GM19025 (cell line): Measurements from ENCODE around the gene ACY1.

Experiments used
- ATAC-seq: cut with Tn5 transposase; IDR thresholded peaks from one replicate; pipeline ENCODE4 v1.9.1; 2021; ENCODE audit warnings: mild to moderate bottlenecking, low read depth, moderate library complexity; ENCODE audit not compliant: unreplicated experiment

ACY1 gene

GRCh38 chr3:51945926-51946705 is 37.2 kb upstream of the ACY1 start:
- no peak for ATAC-seq

DNA sequence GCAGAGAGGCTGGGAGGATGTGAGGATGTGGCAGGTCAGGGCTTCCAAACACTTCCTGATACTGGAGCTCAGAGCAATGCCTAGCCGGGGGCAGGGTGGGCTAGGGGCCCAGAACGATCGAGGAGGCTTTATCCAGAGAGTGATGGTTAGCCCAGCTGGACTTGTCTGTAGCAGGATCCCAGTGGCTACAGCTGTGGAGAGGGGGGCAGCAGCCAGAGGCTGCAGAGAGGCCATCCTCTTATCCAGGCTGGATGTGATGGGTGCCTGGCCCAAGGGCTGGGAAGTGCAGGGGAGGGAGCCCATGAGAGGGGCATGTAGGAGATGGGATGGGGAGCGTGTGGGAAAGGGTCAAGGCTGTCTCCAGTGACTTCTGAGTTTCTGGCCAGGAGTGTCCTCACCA is 36.5 kb upstream of the ACY1 start:
- ATAC-seq = no peak

DNA sequence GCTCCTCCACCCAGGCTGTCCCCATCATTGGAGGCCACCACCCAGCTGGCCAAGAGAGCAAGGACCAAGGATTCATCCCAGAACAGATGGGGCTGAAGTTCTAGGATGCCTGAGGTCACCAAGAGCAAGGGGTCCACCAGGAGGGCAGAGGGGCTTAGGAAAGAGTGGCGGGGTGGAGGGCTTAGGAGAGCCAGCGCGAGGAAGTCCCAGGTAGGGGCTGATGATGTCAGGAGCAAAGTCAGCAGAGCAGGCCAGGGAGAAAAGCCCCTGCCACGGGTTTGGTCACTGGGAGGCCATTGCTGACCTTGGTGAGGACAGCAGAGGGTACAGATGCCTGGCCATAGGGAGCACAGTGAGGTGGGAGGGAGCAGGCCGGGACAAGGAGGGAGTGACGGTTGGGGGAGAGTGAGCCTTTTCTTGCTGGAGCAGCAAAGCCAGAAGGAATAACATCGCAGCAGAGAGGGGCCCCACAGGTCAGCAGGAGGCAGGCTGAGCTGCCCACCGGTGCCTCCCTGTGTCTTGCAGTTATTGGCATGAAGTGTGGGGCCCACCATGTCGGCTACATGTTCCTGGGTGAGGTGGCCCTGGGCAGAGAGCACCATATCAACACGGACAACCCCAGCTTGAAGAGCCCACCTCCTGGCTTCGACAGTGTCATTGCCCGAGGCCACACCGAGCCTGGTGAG is 36.0 kb upstream of the ACY1 start:
- no peak for ATAC-seq

DNA sequence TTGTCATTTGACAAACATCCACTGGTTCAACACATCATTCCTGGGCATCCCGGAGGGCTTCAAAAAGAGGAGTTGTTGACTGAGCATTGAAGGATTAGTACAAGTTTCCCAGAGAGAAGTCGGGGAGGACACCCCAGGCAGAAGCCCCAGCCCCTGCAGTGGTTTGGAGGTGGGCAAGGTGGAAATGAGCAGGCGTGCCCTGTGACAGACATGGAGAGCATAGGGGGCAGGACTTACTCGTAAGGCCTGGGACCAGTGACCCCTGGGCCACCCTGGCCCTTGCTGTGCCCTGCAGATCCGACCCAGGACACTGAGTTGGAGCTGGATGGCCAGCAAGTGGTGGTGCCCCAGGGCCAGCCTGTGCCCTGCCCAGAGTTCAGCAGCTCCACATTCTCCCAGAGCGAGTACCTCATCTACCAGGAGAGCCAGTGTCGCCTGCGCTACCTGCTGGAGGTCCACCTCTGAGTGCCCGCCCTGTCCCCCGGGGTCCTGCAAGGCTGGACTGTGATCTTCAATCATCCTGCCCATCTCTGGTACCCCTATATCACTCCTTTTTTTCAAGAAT is 35.2 kb upstream of the ACY1 start:
- no peak for ATAC-seq

GRCh38 chr3:51949121-51949520 is 34.2 kb upstream of the ACY1 start:
- ATAC-seq = no peak

- ATAC-seq = no peak
Observed at GRCh38 chr3:51950899-51951298, 32.4 kb upstream of the ACY1 start.

- ATAC-seq = no peak
Observed at GRCh38 chr3:51953445-51953844, 29.9 kb upstream of the ACY1 start.

DNA sequence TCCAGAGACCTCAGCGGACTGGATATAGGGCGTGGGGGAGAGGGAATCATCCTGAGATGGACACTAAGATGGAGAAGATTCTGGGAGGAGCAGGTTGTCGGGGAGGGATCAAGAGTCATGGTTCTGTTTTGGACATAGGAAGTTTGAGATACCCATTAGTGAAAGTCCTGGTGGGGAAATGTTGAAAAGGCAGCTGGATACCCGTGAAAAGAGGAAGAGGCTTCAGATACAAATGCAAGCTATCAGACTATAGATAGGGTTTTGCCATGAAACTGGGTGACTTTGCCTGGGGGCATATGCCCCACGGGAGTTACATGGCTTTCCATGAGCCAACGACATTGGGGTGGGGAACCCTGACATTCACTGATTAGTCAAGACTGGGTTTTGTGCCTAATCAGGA is 29.2 kb upstream of the ACY1 start:
- no peak for ATAC-seq

DNA sequence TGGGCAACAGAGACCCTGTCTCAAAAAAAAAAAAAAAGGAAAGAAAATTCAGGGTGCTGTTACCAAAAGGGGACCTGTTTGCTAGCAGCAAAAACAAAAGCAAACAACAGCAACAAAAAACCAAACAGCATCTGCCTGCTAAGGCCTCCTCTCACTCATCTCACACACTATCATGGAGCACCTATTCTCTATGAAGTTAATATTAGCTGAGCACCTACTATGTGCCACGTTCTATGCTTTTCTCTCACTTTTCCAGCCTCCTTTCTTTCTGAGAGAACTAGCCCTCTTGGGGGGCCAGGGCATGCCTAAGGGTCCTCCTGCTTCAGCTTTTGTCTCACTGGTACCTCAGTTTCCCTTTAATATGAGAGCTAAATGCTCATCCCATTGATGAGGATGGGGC is 28.6 kb upstream of the ACY1 start:
- ATAC-seq = no peak

DNA sequence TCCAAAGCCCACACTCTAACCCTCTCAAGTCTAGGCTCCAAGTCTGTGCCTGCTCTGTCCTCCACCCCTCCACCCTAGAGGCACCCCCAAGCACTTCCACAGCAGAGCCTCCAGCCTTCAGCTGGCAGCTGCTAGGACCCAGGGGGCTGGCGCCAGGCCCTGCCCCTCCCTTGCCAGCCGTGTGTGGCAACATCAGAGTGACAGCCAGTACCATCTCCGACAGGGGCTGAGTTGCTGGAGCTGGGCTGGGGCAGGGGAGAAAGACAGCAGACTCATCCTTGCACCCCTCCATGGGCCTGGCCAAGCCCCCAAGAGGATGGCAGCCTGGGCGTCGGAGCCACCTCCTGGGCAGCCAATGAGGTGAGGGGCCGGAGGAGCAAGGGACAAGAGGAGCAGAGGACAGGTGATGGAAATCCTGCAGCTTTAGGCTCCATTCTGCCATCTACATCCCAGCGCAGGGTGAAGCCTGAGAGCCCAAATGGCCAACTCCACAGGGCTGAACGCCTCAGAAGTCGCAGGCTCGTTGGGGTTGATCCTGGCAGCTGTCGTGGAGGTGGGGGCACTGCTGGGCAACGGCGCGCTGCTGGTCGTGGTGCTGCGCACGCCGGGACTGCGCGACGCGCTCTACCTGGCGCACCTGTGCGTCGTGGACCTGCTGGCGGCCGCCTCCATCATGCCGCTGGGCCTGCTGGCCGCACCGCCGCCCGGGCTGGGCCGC is 28.0 kb upstream of the ACY1 start, which contains the start of gene GPR62:
TSS of gene GPR62 (plus strand) at position 207 of the 718 bp plus-strand sequence. CDS start at position 479, 272 bp downstream.
- ATAC-seq = no peak

- no peak for ATAC-seq
Observed at GRCh38 chr3:51955893-51956770, 27.2 kb upstream of the ACY1 start.

DNA sequence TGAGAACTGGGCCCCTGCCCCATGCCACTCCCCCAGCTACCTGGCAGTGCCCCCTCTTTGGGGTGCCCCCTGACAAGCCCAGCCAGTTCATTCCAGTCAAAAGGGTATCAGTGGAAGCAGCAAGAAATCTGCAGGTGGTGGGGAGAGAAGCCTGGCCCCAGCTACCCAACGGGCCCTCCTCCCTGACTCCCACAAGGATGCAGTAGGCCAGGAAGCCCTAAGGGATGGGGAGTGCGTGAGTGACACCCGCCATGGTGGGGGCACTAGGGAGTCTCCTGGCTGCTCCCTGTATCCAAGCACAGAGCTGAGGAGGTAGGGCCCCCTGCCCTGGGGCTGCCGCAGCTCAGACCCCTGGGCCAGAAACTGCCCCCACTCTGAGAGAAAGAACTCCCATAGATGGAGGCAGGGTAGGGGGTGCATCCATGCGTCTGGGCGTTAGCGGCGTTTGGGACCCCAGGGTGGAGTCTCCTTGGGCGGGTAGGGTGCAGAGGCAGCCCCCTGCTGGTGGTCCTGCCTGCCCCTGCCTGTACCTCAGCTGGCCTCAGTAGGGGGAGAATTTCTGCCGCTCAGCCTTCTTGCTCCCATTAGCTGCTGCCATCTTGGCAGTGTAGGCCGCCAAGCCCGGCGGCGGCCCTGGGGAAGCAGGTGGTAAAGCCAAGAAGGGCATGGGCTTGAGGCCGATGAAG is 25.7 kb upstream of the ACY1 start:
- ATAC-seq = no peak

- ATAC-seq = no peak
Observed at GRCh38 chr3:51958603-51959521, 24.5 kb upstream of the ACY1 start.

DNA sequence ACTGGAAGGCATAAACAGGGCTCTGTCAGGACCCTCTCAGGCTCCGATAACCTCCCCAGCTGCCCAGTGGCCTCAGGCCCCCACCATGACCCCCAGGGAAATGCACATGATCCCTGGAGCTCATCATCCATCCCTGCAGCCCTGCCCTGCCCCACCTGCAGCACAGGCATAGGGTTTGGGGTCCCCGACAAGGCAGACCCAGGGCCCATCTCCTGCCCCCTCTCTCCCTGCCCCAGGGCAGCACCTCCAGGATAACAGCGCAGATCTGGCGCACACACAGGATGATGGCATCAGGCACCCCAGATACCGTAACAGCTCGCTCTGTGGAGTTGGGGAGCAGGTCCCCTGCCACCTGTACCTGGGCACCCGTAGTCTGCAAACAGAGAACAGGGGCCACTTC is 23.7 kb upstream of the ACY1 start:
- ATAC-seq = no peak

DNA sequence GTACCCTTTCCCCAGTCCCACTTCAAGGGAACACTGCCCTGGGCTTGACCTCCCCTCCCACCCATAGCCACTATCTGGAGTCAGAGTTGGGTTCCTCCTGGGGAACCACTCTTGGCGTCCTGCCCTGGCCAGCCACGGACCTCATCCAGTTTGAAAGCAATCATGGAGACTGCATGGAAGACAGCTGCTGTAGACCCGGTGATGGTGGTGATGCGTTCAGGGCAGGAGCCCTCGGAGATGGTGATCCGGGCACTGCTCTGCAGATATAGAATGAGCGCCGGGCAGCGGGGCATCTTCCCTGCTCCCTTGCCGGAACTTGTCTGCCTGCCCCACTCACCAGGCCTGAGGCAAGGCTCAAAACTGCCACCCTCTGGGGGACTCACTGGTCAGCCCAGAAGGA is 22.9 kb upstream of the ACY1 start:
- ATAC-seq = no peak

DNA sequence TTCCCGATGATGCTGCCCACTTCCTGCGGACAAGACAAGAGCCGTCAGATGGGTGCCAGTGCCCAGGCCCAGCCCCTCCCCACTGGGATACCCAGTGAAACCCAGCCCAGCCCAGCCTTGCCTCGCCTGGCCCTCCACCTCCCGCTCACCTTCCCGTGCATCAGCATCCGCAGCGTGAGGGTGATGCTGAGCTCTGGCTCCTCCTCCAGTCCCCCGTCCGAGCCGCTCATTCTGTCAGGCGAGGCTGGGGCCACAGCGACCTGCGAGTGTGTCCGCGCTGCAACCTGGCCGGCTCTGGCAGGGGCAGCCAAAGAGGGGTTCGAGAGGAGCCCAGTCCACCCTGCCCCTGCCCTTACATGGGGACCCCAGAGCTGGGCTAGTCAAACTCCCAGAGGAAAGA is 22.3 kb upstream of the ACY1 start:
- ATAC-seq = no peak

DNA sequence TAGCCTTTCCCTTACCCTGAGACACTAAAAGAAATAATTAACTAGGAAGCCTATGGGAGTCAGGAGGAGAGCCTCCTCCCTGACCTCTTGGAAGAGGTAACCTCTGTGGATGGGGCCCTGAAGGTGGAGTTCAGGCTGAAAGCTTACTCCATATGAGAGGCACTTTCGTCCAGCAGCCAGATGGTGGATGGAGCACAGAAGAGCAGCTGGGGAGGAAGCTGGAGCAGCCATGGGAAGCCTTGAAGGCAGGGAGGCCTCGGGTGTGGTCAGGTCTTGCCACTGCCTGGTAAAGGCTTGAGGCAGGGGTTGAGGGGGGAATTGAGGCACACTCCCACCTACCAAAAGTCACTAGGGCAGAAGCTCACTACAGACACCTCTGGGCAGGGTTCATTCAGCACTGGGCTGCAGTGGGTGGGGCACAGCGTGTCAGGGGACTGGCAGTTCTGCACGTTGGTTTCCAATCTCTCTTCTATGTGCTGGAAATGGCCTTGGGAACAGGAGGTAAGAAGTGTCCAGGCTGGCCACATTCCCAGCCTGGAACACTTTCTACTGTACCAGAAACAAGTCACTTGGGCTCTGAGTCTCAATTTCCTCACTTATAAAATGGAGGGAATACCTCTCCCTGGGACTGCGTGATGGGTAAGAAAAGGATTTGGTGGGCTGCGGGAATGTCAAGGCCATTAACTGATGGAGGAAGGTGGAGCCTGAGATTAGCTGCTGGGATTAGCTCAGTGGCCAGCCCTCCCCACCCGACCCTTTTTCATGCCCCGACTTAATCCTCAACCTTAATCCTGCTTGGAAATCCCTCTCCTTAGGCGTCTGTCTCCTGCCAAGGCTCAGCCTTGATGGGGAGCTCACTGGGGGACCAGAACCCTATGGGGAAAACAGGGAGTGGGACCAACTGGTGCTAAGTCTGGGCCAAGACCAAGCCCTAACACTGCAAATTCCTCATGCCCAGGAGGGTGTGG is 21.4 kb upstream of the ACY1 start:
- no peak for ATAC-seq
